NB4 (cell line): Measurements from ENCODE around the gene TAS2R40.
"Not testable (repeated sequence)": the region's sequence is repeated elsewhere in the genome, so short reads cannot be mapped to it uniquely, and the experiment has no call there.

Experiments used
- DNase-seq: peaks from one replicate; pipeline ENCODE4 v3.0.0; 2010; ENCODE audit warnings: low read depth
- H3K4me3 ChIP-seq: one replicate; pipeline ENCODE4 v1.5.1; 2011; ENCODE audit warnings: mild to moderate bottlenecking, low read depth, low read length, moderate library complexity
- MAX ChIP-seq: IDR thresholded peaks from 2 replicates; pipeline ENCODE4 v1.6.1; 2011; ENCODE audit warnings: low read depth, low read length
- MYC ChIP-seq: IDR thresholded peaks from 2 replicates; pipeline ENCODE4 v1.6.1; 2011; ENCODE audit warnings: low read depth, low read length
- POLR2A ChIP-seq: IDR thresholded peaks from 2 replicates; pipeline ENCODE4 v1.6.1; 2011; ENCODE audit warnings: mild to moderate bottlenecking; ENCODE audit not compliant: insufficient read length; ENCODE audit errors: extremely low read depth
- TF ChIP-seq, protein P1 (sequence below): IDR thresholded peaks from one replicate; pipeline ENCODE4 v1.5.1; 2012; ENCODE audit warnings: low read depth, low read length

Gene TAS2R40

GRCh38 chr7:143221737-143222136, at the start of gene TAS2R40:
TAS2R40 (plus strand) TSS chr7:143222037; CDS start chr7:143222079, 42 bp downstream.
- H3K4me3 ChIP-seq = no peak within 1 kb of the TSS
- no peak for TF ChIP-seq MAX
- no peak for TF ChIP-seq MYC
- TF ChIP-seq, protein P1, sequence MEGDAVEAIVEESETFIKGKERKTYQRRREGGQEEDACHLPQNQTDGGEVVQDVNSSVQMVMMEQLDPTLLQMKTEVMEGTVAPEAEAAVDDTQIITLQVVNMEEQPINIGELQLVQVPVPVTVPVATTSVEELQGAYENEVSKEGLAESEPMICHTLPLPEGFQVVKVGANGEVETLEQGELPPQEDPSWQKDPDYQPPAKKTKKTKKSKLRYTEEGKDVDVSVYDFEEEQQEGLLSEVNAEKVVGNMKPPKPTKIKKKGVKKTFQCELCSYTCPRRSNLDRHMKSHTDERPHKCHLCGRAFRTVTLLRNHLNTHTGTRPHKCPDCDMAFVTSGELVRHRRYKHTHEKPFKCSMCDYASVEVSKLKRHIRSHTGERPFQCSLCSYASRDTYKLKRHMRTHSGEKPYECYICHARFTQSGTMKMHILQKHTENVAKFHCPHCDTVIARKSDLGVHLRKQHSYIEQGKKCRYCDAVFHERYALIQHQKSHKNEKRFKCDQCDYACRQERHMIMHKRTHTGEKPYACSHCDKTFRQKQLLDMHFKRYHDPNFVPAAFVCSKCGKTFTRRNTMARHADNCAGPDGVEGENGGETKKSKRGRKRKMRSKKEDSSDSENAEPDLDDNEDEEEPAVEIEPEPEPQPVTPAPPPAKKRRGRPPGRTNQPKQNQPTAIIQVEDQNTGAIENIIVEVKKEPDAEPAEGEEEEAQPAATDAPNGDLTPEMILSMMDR = no peak
- no peak for TF ChIP-seq POLR2A
- DNase-seq = no peak

- H3K4me3 ChIP-seq = no peak overlapping the region
- no peak for TF ChIP-seq MYC
- TF ChIP-seq MAX = no peak
- TF ChIP-seq POLR2A = no peak
- TF ChIP-seq, protein P1 = no peak
- no peak for DNase-seq
Measured at GRCh38 chr7:143172354-143172753, 49.5 kb upstream of the TAS2R40 start.

DNA sequence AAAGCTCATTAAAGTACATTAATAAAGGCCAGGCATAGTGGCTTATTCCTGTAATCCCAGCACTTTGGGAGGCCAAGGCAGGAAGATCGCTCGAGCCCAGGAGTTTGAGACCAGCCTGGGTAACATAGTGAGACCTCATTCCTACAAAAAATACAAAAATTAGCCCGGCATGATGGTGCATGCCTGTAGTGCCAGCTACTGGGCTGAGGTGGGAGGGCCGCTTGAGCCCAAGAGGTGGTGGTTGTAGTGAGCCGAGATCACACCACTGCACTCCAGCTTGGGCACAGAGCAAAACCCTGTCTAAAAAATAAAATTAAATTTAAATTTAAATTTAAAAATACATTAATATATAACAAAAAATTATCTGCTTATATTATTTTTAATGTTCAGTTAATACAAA, 45.7 kb upstream of the TAS2R40 start:
- TF ChIP-seq, protein P1 = no peak
- no peak for TF ChIP-seq POLR2A
- TF ChIP-seq MYC = no peak
- no peak for TF ChIP-seq MAX
- H3K4me3 ChIP-seq = no peak overlapping the region
- DNase-seq = no peak

DNA sequence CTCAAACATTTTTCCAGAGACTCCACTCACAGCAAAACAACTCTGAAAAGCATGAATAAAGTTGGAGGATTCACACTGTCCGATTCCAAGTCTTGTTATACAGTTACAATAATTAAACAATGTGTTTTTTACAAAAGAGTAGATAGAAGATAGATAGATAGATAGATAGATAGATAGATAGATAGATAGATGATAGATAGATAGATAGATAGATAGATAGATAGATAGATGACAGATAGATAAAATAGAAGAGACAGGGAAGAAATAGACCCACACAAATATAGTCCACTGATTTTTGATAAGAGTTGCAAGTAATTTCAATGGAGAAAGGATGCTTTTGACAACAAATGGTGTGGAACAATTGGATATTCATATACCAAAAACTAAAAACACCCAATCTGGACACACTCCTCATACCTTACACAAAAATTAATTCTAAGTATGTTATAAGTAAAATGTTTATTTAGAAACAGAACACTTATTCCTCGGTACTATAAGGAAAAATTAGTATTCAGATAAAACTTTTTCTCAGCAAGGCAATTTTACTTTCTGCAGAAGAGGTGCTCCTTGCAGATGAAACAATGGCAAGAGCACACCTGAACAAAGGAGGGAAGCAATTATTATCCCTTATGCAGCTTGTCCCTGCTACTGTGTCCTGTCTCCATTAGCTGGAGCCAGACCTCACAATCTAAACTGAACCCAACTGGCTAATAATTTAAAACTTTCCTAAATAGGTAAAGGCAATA, 44.3 kb upstream of the TAS2R40 start:
- H3K4me3 ChIP-seq = no peak overlapping the region
- no peak for TF ChIP-seq MYC
- TF ChIP-seq MAX = no peak
- no peak for TF ChIP-seq POLR2A
- TF ChIP-seq, protein P1 = no peak
- no peak for DNase-seq

GRCh38 chr7:143180771-143181170, 41.1 kb upstream of the TAS2R40 start:
- DNase-seq, H3K4me3 ChIP-seq: not testable (repeated sequence)

- no peak overlapping the region for H3K4me3 ChIP-seq
- no peak for DNase-seq
- TF ChIP-seq, protein P1 = no peak
- TF ChIP-seq MAX (no peak), POLR2A (no peak), MYC (no peak)
Measured at GRCh38 chr7:143181349-143181748, 40.5 kb upstream of the TAS2R40 start.
